Right lobe of liver (tissue), 4 donors: Measurements from ENCODE around the gene KCNJ12.

Experiments used
- POLR2A ChIP-seq: fragments of 450-650 bp; IDR thresholded peaks from one replicate; pipeline ENCODE4 v1.6.1; 2017; ENCODE audit warnings: antibody characterized with exemption, mild to moderate bottlenecking
- TF ChIP-seq, protein P1 (sequence below), 4 donors: fragments of 200-600 bp in 3 of 4; fragments of 450-650 bp in 1 of 4; IDR thresholded peaks; one replicate each; pipeline versions ENCODE4 v1.5.1 to v1.8.0; 2016 to 2022; ENCODE audit warnings: antibody characterized with exemption in 4 of 4, mild to moderate bottlenecking in 2 of 4
- donor health status: DM: no; HTN: no; CAD: no.
- donor health status: DM: no; HTN: no; CAD: no.
- donor health status: DM: no; HTN: yes; CAD: no.

GRCh38 chr17:21360048-21360447 is 16.1 kb upstream of the KCNJ12 start:
- TF ChIP-seq, protein P1, sequence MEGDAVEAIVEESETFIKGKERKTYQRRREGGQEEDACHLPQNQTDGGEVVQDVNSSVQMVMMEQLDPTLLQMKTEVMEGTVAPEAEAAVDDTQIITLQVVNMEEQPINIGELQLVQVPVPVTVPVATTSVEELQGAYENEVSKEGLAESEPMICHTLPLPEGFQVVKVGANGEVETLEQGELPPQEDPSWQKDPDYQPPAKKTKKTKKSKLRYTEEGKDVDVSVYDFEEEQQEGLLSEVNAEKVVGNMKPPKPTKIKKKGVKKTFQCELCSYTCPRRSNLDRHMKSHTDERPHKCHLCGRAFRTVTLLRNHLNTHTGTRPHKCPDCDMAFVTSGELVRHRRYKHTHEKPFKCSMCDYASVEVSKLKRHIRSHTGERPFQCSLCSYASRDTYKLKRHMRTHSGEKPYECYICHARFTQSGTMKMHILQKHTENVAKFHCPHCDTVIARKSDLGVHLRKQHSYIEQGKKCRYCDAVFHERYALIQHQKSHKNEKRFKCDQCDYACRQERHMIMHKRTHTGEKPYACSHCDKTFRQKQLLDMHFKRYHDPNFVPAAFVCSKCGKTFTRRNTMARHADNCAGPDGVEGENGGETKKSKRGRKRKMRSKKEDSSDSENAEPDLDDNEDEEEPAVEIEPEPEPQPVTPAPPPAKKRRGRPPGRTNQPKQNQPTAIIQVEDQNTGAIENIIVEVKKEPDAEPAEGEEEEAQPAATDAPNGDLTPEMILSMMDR (IDR thresholded peaks at IDR 0.05), result no peak
- no peak for TF ChIP-seq POLR2A
